ENCODE data around the gene C2CD4D.

C2CD4D gene

DNA sequence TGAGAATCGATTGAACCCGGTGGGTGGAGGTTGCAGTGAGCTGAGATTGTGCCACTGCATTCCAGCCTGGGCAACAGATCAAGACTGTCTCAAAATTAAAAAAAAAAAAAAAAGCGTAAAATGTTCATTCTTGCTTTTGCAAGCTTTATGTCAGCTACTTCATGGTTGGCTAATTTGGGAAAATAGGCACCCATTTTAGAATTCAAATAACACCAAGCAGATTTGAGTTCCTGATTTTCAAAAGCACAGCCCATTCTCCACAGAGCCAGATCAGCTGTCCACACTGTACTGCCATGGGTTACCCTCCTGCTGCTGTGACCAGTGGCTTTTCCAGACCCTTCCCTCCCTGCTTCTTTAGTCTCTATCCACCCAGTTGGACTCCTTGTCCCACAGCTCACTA, 9.5 kb upstream of the C2CD4D start:
- TF ChIP-seq, protein P1, sequence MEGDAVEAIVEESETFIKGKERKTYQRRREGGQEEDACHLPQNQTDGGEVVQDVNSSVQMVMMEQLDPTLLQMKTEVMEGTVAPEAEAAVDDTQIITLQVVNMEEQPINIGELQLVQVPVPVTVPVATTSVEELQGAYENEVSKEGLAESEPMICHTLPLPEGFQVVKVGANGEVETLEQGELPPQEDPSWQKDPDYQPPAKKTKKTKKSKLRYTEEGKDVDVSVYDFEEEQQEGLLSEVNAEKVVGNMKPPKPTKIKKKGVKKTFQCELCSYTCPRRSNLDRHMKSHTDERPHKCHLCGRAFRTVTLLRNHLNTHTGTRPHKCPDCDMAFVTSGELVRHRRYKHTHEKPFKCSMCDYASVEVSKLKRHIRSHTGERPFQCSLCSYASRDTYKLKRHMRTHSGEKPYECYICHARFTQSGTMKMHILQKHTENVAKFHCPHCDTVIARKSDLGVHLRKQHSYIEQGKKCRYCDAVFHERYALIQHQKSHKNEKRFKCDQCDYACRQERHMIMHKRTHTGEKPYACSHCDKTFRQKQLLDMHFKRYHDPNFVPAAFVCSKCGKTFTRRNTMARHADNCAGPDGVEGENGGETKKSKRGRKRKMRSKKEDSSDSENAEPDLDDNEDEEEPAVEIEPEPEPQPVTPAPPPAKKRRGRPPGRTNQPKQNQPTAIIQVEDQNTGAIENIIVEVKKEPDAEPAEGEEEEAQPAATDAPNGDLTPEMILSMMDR (conservative IDR thresholded peaks at IDR 0.05; ENCODE audit: low read depth, low read length) = no peak
- H3K4me3 ChIP-seq (ENCODE audit: low read depth, low read length) = no peak overlapping the region
- DNase-seq (ENCODE audit: low read depth) = no peak

DNA sequence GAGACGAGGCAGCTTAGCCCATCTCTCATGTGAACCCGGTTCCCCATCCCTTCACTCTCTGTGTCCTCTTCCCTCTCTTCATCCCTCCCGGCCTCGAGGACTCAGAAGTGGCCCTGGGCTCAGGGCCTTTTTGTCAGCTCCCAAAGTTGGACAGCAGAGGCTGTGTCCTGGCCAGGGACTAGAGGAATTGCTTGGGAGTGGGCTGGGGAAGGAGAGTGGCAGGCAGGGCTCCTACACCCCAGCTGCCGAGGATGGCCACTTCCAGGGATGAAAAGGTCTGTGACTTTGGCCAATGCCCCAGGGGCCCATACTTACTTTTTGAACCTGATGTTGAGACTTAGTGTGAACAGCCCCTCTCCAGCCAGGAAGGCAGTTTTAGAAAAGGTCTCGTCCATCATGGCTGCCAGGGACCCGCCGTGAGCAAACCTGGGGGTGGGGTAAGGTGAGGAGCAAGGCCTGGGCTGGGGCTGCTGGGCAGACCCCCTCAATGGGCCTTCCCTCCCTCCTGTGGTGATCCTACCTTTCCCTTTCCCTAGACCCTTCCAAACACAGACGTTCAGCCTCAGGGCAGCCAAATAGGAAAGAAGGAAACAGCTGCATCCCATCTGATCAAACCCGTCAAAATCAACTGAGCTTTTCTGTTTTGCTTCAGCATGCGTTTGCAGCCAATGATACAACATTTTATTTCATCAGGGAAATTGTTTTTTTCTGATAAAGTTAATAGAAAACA, 8.4 kb upstream of the C2CD4D start:
- DNase-seq (ENCODE audit: low read depth) = no peak
- no peak overlapping the region for H3K4me3 ChIP-seq (ENCODE audit: low read depth, low read length)
- TF ChIP-seq, protein P1 (conservative IDR thresholded peaks at IDR 0.05; ENCODE audit: low read depth, low read length) = no peak

DNA sequence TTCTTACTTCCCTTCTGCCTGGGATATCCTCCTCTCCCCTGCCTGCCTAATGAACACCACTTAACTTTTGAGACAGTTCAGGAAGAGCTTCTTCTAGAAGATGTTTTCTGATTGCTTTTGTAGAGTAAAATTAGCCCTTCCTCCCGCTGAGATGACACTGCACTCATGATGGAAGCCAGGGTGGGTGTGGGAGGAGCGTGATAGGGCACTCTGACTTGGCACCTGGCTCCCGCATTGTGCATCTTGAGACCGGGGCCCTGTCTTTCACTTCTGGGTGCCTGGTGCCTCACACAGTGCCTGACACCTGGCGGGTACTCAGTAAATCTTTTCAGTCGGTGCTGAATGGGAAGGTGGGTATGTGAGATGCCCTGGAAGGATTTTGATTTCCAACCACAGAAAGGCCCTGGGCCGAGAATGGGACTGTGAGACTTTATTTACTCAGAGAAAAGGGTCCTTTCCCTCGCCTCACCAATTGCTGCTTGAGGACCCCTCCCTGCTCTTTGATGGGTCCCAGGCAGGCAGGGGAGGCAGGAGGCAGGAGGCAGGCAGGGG, 7.1 kb upstream of the C2CD4D start:
- DNase-seq (ENCODE audit: low read depth) = no peak
- H3K4me3 ChIP-seq (ENCODE audit: low read depth, low read length) = no peak overlapping the region
- TF ChIP-seq, protein P1 (conservative IDR thresholded peaks at IDR 0.05; ENCODE audit: low read depth, low read length) = no peak

DNA sequence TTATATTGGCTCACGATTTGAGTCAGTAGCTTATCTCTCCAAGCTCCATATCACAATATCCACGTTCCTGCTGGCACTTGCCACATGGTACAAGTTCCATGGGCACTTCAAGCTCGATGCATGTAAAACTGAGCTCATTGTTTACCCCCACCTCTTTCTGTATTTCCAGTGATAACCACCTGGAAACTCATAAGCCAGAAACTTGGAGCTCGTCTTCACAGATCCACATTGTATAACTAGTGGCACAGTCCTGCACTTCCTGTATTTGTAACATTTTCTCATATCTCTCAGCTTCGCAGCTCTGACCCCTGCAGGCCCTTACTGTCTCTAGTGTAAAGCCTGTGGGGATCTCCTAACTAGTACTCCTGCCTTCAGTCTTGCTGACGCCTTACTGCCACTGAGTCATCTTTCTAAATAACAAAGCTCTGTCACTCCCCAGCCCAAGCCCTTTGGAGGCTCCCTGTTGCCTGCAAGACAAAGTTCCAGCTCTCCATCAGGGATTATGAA, 6.5 kb upstream of the C2CD4D start:
- DNase-seq (ENCODE audit: low read depth) = peak; percentile 51
- no peak overlapping the region for H3K4me3 ChIP-seq (ENCODE audit: low read depth, low read length)
- TF ChIP-seq, protein P1 (conservative IDR thresholded peaks at IDR 0.05; ENCODE audit: low read depth, low read length) = peak; percentile 29

DNA sequence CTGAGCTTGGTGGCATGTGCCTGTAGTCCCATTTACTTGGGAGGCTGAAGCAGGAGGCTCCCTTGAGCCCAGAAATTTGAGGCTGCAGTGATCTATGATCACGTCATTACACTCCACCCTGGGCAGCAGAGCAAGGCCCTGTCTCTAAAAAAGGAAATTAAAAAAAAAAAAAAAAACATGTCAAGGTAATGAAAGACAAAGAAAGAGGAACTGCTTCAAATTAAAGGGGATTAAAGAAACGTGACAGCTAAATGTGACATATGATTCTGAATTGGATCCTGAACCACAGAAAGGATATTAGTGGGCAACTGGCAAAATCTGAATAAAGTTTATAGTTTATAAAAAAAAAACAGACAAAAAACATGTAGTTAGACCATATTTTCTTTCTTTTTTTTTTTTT, 3.8 kb upstream of the C2CD4D start:
- H3K4me3 ChIP-seq (ENCODE audit: low read depth, low read length) = no peak overlapping the region

DNA sequence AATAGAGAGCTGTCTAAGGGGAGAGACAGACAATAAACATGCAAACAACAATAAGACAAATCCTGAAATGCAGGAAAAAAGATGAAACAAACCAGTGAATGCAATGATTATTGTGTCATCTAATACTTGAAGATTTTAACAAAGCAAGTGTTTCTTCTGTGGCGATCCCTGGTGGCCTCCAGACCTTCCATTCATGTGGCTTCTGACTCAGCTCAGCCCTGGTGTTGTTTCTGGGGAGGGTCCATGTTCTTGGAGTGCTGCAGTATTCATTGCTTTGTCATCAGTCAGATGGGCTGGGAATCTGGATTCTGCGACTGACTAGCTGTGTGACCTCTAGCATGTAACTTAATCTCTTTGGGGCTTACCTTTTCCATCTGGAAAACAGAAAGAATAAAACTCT, 1.5 kb upstream of the C2CD4D start:
- TF ChIP-seq, protein P1 (conservative IDR thresholded peaks at IDR 0.05; ENCODE audit: low read depth, low read length) = no peak
- H3K4me3 ChIP-seq (ENCODE audit: low read depth, low read length) = no peak overlapping the region
- peak; percentile 77 for DNase-seq (ENCODE audit: low read depth)

More for the DNA sequence above, 3.8 kb upstream of the C2CD4D start:
- TF ChIP-seq, protein P1 (conservative IDR thresholded peaks at IDR 0.05; ENCODE audit: low read depth, low read length) = no peak
- no peak for DNase-seq (ENCODE audit: low read depth)

DNA sequence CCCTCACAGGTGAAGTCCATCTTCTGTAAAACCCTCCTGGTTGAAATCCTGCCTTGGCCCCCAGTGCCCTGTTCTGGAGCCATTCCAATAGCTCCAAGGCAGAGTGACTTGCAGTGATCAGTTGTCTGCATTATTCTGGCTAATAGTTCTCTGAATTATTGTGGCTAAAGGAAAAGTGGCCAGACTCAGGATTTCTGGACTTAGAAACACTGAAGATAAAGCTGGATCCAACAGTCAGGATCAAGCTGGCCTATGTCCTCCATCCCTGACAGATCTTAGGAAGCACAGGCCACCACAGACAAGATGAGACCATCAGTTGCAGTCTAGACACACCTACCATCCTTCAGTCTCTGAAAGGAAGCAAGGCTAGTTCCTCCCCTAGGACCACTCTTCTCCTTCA, 801 bp upstream of the C2CD4D start:
- TF ChIP-seq, protein P1 (conservative IDR thresholded peaks at IDR 0.05; ENCODE audit: low read depth, low read length) = no peak
- no peak overlapping the region for H3K4me3 ChIP-seq (ENCODE audit: low read depth, low read length)
- no peak for DNase-seq (ENCODE audit: low read depth)

Measured in choroid plexus epithelial cell (primary cell).